ENCODE data around the gene BMERB1.
"Not testable (repeated sequence)": the region's sequence is repeated elsewhere in the genome, so short reads cannot be mapped to it uniquely, and the experiment has no call there.

Gene BMERB1

GRCh38 chr16:15421696-15422095 lies 12.7 kb upstream of the BMERB1 start:
- DNase-seq, result not testable (repeated sequence)

- no peak for DNase-seq
Observed at GRCh38 chr16:15422222-15422621, 12.2 kb upstream of the BMERB1 start.

GRCh38 chr16:15425861-15426260 lies 8.5 kb upstream of the BMERB1 start:
- no peak for DNase-seq

GRCh38 chr16:15426796-15427195 lies 7.6 kb upstream of the BMERB1 start:
- no peak for DNase-seq

GRCh38 chr16:15427648-15428239 lies 6.6 kb upstream of the BMERB1 start:
- peak; percentile 45 for DNase-seq

- not testable (repeated sequence) for DNase-seq
Observed at GRCh38 chr16:15430884-15431283, 3.5 kb upstream of the BMERB1 start.

- no peak for DNase-seq
Observed at GRCh38 chr16:15434079-15434424, 336 bp upstream of the BMERB1 start.

- peak; percentile 32 for DNase-seq
Observed at GRCh38 chr16:15435216-15435864, 952 bp downstream of the BMERB1 start.

GRCh38 chr16:15439102-15439501 lies 4.7 kb downstream of the BMERB1 start:
- DNase-seq, result no peak

- DNase-seq, result no peak
Observed at GRCh38 chr16:15439521-15439920, 5.1 kb downstream of the BMERB1 start.

- no peak for DNase-seq
Observed at GRCh38 chr16:15440852-15441251, 6.5 kb downstream of the BMERB1 start.

GRCh38 chr16:15442140-15442539 lies 7.8 kb downstream of the BMERB1 start:
- DNase-seq, result not testable (repeated sequence)

- DNase-seq, result no peak
Observed at GRCh38 chr16:15443753-15444152, 9.4 kb downstream of the BMERB1 start.

GRCh38 chr16:15444264-15444663 lies 9.9 kb downstream of the BMERB1 start:
- no peak for DNase-seq

- no peak for DNase-seq
Observed at GRCh38 chr16:15445450-15445849, 11.1 kb downstream of the BMERB1 start.

- DNase-seq, result no peak
Observed at GRCh38 chr16:15446901-15447300, 12.5 kb downstream of the BMERB1 start.

GRCh38 chr16:15450624-15451023 lies 16.2 kb downstream of the BMERB1 start:
- no peak for DNase-seq

- no peak for DNase-seq
Observed at GRCh38 chr16:15451098-15451731, 16.8 kb downstream of the BMERB1 start.

GRCh38 chr16:15452246-15452855 lies 18.0 kb downstream of the BMERB1 start:
- DNase-seq, result no peak

- not testable (repeated sequence) for DNase-seq
Observed at GRCh38 chr16:15453296-15453695, 18.9 kb downstream of the BMERB1 start.

- DNase-seq, result not testable (repeated sequence)
Observed at GRCh38 chr16:15454933-15455332, 20.5 kb downstream of the BMERB1 start.

- no peak for DNase-seq
Observed at GRCh38 chr16:15457400-15457799, 23.0 kb downstream of the BMERB1 start.

GRCh38 chr16:15457958-15458357 lies 23.6 kb downstream of the BMERB1 start:
- no peak for DNase-seq

- DNase-seq, result no peak
Observed at GRCh38 chr16:15459791-15460190, 25.4 kb downstream of the BMERB1 start.

Measured in right kidney (tissue), 1 donor.